Cardiac muscle cell (in vitro differentiated cells and primary cell): ENCODE measurements around the gene PRM2. TPM values are rescaled to one million over a fixed set of nuclear protein-coding genes. Genes with fewer than 3 reads are reported as not detected.
A peak's percentile ranks its signal among the peaks of the same experiment; 100 is the strongest.

Experiments used
- DNase-seq, 2 donors: peaks; one replicate each; pipeline versions ENCODE4 v3.0.0 to v3.0.0-alpha.2; 2010 to 2017; ENCODE audit warnings: low read depth in 1 of 2, low spot score in 1 of 2
- H3K27ac ChIP-seq: fragments of 200-600 bp; sonication (generic); 2 replicates; pipeline ENCODE4 v1.5.1; 2016
- H3K27me3 ChIP-seq: fragments of 200-600 bp; sonication (generic); 2 replicates; pipeline ENCODE4 v1.6.0; 2016; ENCODE audit warnings: control low read depth
- H3K36me3 ChIP-seq: fragments of 200-600 bp; sonication (generic); 2 replicates; pipeline ENCODE4 v1.5.1; 2016; ENCODE audit warnings: control low read depth
- H3K4me1 ChIP-seq: fragments of 200-600 bp; sonication (generic); 2 replicates; pipeline ENCODE4 v1.8.1; 2017; ENCODE audit warnings: low read depth, mild to moderate bottlenecking, mixed run types
- H3K4me3 ChIP-seq: fragments of 200-600 bp; sonication (generic); 2 replicates; pipeline ENCODE4 v1.5.1; 2016; ENCODE audit warnings: mild to moderate bottlenecking
- H3K9me3 ChIP-seq: fragments of 200-600 bp; sonication (generic); 2 replicates; pipeline ENCODE4 v1.5.1; 2017; ENCODE audit warnings: low read depth, mild to moderate bottlenecking, control low read depth
- polyA plus RNA-seq: library from polyadenylated mRNA; unstranded; fragments of >200 nt; fragmentation: Nextera tagmentation; extraction: Ambion mirVana; gene quantifications from 2 replicates; pipeline ENCODE4 v1.2.1, GENCODE V29; 2016
- total RNA-seq: library from RNA; depleted of rRNA; stranded (reverse); fragments of >200 nt; gene quantifications from 2 replicates; pipeline ENCODE4 v1.2.3, GENCODE V29; 2016
- TF ChIP-seq, protein P1 (sequence below): IDR thresholded peaks from 2 replicates; pipeline ENCODE4 v1.5.1; 2012; ENCODE audit warnings: low read depth, mild to moderate bottlenecking, low read length

Gene PRM2
- total and polyA plus RNA-seq, 2 experiments from 2014 or later: 0.42 TPM; not detected in 1

DNA sequence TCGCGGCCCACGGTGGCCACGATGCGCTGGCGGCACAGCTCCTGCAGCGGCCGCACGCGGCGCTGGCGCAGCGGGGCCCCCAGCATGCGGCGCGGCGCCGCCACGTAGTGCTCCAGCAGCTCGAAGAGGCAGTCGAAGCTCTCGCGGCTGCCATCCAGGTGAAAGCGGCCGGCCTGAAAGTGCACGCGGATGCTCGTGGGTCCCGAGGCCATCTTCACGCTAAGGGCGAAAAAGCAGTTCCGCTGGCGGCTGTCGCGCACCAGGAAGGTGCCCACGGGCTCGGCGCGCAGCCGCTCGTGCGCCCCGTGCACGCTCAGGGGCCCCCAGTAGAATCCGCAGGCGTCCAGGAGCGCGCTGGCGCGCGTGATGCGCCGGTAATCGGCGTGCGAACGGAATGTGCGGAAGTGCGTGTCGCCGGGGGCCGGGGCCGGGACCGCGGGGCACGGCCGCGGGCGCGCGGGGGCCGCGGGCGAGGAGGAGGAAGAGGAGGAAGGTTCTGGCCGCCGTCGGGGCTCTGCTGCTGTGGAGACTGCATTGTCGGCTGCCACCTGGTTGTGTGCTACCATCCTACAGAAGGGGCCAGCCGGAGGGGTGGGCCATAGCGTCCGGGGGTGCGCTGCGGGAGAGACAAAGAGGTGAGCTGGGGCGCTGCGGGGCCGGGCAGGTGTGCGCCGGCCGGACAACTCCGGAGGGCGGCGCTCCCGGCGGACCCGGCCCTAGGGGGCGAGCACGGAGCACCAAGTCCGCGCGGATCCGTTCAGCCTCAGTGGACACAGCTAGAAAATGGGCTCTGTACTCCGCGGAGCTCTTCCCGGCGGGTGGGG, 21.2 kb downstream of the PRM2 start:
- H3K36me3 ChIP-seq: no peaks in the 10 kb centered on the region
- H3K4me3 ChIP-seq: peak overlapping the region; percentile 81
- no peaks in the 10 kb centered on the region for H3K9me3 ChIP-seq
- peak; percentile 62 to 74 for DNase-seq
- no peak overlapping the region for H3K27ac ChIP-seq
- H3K27me3 ChIP-seq: no peaks in the 10 kb centered on the region
- H3K4me1 ChIP-seq: no peaks in the 10 kb centered on the region
- TF ChIP-seq, protein P1, sequence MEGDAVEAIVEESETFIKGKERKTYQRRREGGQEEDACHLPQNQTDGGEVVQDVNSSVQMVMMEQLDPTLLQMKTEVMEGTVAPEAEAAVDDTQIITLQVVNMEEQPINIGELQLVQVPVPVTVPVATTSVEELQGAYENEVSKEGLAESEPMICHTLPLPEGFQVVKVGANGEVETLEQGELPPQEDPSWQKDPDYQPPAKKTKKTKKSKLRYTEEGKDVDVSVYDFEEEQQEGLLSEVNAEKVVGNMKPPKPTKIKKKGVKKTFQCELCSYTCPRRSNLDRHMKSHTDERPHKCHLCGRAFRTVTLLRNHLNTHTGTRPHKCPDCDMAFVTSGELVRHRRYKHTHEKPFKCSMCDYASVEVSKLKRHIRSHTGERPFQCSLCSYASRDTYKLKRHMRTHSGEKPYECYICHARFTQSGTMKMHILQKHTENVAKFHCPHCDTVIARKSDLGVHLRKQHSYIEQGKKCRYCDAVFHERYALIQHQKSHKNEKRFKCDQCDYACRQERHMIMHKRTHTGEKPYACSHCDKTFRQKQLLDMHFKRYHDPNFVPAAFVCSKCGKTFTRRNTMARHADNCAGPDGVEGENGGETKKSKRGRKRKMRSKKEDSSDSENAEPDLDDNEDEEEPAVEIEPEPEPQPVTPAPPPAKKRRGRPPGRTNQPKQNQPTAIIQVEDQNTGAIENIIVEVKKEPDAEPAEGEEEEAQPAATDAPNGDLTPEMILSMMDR: peak; percentile 26

DNA sequence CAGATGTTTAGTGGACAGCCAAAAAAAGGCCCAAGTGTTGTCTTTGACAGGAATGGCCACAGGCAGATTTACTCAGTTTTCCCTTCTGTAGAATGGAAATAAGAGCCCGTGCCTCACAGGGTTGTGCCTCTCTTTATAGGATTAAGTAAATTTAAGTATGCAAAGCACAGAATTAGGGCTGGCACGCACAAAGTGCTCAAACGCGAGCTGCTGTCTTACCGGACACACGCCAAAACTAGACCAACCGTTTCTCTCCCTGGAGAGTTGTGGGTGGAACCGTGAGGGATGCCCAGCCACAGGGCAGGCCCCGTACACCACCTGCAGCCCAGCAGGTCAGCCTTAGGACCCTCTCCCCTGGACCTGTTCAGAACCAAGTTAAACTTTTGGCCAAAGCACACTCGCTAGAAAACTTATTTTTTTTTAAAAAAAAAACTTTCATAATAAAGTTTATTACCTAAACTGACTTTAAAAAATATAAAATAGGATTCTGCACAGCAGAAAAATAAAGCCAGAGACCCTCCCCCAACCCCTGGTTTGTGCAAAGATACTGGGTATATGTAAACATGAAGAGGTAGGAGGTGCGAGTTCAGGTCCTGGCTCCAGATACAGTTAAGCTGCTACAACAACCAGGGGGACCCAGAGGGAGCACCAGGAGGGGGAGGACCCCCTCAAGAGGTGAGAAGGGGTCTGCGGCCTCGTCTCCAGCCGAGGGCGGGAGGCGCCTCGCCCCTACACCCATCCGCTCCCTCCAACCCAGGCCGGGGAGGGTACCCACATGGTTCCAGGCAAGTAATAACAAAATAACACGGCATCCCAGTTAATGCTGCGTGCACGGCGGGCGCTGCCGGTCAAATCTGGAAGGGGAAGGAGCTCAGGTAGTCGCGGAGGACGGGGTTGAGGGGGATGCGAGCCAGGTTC, 22.0 kb downstream of the PRM2 start:
- no peak for DNase-seq

DNA sequence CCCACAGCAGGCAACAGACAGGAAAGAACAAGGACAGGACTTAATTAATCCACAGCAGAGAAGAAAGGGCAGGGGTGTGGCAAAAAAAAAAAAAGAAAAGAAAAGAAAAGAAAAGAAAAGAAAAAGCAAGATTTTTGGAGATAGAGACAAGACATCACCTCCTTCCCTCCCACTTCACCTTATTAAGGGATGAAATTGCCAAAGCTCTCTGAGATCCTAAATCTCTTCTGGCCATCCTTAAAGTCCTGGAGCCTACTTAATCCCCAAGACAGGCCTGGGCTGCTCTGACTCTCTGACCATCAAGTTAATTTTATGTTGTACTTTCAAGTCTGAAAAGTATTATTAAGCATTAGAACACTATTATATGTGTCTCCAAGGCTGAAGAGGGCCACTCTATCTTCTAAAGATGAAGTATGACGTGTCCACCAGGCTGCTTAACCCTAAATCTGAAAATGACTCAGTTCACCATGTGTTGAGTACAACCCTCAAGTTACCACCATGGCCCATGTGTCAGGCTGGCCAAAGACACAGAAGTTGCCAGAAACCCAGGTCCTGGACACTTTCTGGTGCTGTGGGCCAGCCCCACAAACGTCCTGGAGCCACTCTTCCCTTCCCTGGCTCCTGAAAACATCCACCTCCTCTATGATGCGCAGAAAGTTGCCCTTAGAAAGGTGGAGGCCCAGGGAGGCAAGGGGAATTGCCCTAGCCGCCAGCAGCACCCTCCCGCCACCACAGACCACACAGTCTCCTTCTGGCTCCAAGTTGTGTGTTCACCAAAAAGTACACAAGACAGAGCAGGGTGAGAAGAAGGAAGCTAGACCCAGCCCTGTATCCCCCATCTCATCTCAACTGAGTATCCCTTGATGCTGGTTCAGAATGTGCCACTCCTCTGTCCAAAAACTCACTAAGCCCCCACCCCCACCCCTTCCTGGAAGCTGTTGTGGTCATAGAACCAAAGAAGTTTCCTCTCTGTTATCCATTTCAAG, 23.0 kb downstream of the PRM2 start:
- DNase-seq: no peak
- no peak overlapping the region for H3K4me3 ChIP-seq
- no peaks in the 10 kb centered on the region for H3K4me1 ChIP-seq
- no peaks in the 10 kb centered on the region for H3K36me3 ChIP-seq
- H3K27me3 ChIP-seq: no peaks in the 10 kb centered on the region
- no peak overlapping the region for H3K27ac ChIP-seq
- TF ChIP-seq, protein P1: no peak
- H3K9me3 ChIP-seq: no peaks in the 10 kb centered on the region

More for the DNA sequence above, 22.0 kb downstream of the PRM2 start:
- TF ChIP-seq, protein P1: no peak
- no peak overlapping the region for H3K27ac ChIP-seq
- no peaks in the 10 kb centered on the region for H3K36me3 ChIP-seq
- H3K9me3 ChIP-seq: no peaks in the 10 kb centered on the region
- no peaks in the 10 kb centered on the region for H3K27me3 ChIP-seq
- no peaks in the 10 kb centered on the region for H3K4me1 ChIP-seq
- H3K4me3 ChIP-seq: peak overlapping the region; percentile 81

DNA sequence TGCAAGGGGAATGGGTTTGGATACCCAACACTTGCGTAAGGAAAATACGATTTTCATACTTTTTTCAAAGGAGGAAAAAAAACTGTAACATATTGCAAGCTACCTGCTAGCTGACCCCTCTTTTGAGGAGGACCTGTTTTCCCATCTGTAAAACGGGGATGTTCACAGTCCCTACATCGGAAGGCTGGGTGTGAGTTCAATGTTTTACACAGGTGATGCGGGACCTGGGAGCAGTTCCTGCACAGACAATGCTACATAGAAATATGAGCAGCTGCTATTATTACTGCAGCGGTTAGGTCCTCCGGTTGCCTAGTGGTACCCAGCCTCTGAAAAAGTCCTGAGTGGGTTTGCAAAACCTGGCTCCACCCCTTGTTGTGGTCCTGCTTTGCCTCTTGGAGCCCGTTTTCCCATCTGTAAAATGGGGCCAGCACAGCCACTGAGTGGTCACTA, 23.8 kb downstream of the PRM2 start:
- H3K27ac ChIP-seq: no peak overlapping the region
- TF ChIP-seq, protein P1: no peak
- no peaks in the 10 kb centered on the region for H3K27me3 ChIP-seq
- no peaks in the 10 kb centered on the region for H3K9me3 ChIP-seq
- no peak overlapping the region for H3K4me3 ChIP-seq
- DNase-seq: no peak
- H3K36me3 ChIP-seq: no peaks in the 10 kb centered on the region
- H3K4me1 ChIP-seq: no peaks in the 10 kb centered on the region
